Small intestine (tissue), 7 donors: ENCODE results near the gene PLXNC1. TPM values are rescaled to one million over a fixed set of nuclear protein-coding genes. Genes with fewer than 3 reads are reported as not detected.
A peak's percentile ranks its signal among the peaks of the same experiment; 100 is the strongest.

ENCODE experiments used
- DNase-seq, 2 donors: peaks; one replicate each; pipeline versions ENCODE4 v3.0.0 to v3.0.0-alpha.2; 2013
- FAIRE-seq: peaks from 2 replicates; lab custom pipeline; 2012; peaks lifted over from hg19 to GRCh38; lab: Jason Lieb, UNC
- H3K27ac ChIP-seq, 3 donors: one replicate each; pipeline ENCODE4 v1.5.1; 2013; ENCODE audit warnings: low read length in 2 of 3, mild to moderate bottlenecking in 2 of 3, control low read depth in 1 of 3, inconsistent platforms in 1 of 3, low read depth in 1 of 3, moderate library complexity in 1 of 3
- H3K27me3 ChIP-seq, 3 donors: one replicate each; pipeline ENCODE4 v1.6.1; 2013; ENCODE audit warnings: low read length in 3 of 3, inconsistent platforms in 1 of 3; ENCODE audit not compliant: control insufficient read depth in 3 of 3, insufficient read depth in 3 of 3
- H3K36me3 ChIP-seq, 3 donors: one replicate each; pipeline ENCODE4 v1.6.1; 2013; ENCODE audit warnings: low read length in 3 of 3, inconsistent platforms in 1 of 3, low read depth in 1 of 3, mild to moderate bottlenecking in 1 of 3, moderate library complexity in 1 of 3; ENCODE audit not compliant: control insufficient read depth in 3 of 3, insufficient read depth in 2 of 3
- H3K4me1 ChIP-seq, 3 donors: one replicate each; pipeline ENCODE4 v1.6.1; 2013; ENCODE audit warnings: low read length in 2 of 3, inconsistent platforms in 1 of 3, low read depth in 1 of 3, mild to moderate bottlenecking in 1 of 3, moderate library complexity in 1 of 3; ENCODE audit not compliant: control insufficient read depth in 3 of 3, insufficient read depth in 2 of 3
- H3K4me3 ChIP-seq, 3 donors: one replicate each; pipeline ENCODE4 v1.5.1; 2013; ENCODE audit warnings: low read length in 3 of 3, control low read depth in 1 of 3, inconsistent platforms in 1 of 3, low read depth in 1 of 3, mild to moderate bottlenecking in 1 of 3, moderate library complexity in 1 of 3
- H3K9me3 ChIP-seq, 2 donors: one replicate each; pipeline ENCODE4 v1.6.1; 2013; ENCODE audit warnings: low read depth in 1 of 2, low read length in 1 of 2; ENCODE audit not compliant: control insufficient read depth in 2 of 2, insufficient read depth in 1 of 2
- WGBS, 3 donors: extraction: QIAGEN DNeasy Blood & Tissue Kit; methylation state at CpG; one replicate each; pipeline ENCODE4 v1.1.7; 2013; 5-methylcytosine and 5-hydroxymethylcytosine counted together
- polyA plus RNA-seq, 4 donors: library from polyadenylated mRNA; stranded (reverse) in 3 of 4; unstranded in 1 of 4; fragments of 200-250 nt in 3 of 4; fragments of 120-200 nt in 1 of 4; gene quantifications; one replicate each; pipeline versions ENCODE4 v1.2.1 to v1.2.3, GENCODE V29; 2013
- donor health status: healthy with polysubstance abuse.
- donor health status: control.
- donor health status: control.
- donor health status: Bipolar disorder and iron deficiency.
- donor health status: healthy.

Gene PLXNC1
- polyA plus RNA-seq, 4 donors, result 0.22 to 20.5 (median 1.2) TPM

- peaks cover 5 to 28% (median 8%) of the 10 kb centered on the region in 3 donors for H3K4me1 ChIP-seq
- no peak for DNase-seq
- no peaks in the 10 kb centered on the region for H3K36me3 ChIP-seq
- FAIRE-seq, result no peak
- 46 to 60% (median 51%) methylated on average over 13 of the region's 13 CpGs for WGBS, 3 donors
- H3K4me3 ChIP-seq, result peak overlapping the region in 2 of 3 donors; percentile 42 to 43
- peaks cover 0 to 6% (median 4%) of the 10 kb centered on the region in 3 donors for H3K27me3 ChIP-seq
- H3K9me3 ChIP-seq, result no peaks in the 10 kb centered on the region
- peak overlapping the region in 1 of 3 donors; percentile 20 for H3K27ac ChIP-seq
These were observed 888 bp upstream of the PLXNC1 start for GRCh38 chr12:94147387-94147990.

DNA sequence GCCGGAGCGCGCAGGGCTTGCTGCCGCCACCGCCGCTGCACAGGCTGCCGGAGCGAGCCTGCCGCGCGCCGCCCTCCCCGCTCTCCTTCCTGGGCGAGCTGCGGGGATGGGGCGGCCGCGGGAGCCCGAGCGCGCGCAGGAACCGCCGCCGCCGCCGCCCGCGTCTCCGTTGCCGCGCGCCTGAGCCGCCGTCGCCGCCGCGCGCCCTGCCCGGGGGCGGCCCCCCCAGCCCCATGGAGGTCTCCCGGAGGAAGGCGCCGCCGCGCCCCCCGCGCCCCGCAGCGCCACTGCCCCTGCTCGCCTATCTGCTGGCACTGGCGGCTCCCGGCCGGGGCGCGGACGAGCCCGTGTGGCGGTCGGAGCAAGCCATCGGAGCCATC lies 352 bp downstream of the PLXNC1 start:
- Histone ChIP-seq H3K27me3 (peaks cover 0 to 6% (median 4%) of the 10 kb centered on the region in 3 donors), H3K9me3 (no peaks in the 10 kb centered on the region), H3K27ac (peak overlapping the region in 2 of 3 donors; percentile 33 to 56), H3K4me3 (peak overlapping the region; percentile 42 to 68 (median 64)), H3K36me3 (no peaks in the 10 kb centered on the region), H3K4me1 (peaks cover 5 to 32% (median 8%) of the 10 kb centered on the region in 3 donors)
- peak in 1 of 2 donors; percentile 80 for DNase-seq
- FAIRE-seq, result no peak
- 0% methylated on average over 28 to 62 of the region's 62 CpGs for WGBS, 3 donors

DNA sequence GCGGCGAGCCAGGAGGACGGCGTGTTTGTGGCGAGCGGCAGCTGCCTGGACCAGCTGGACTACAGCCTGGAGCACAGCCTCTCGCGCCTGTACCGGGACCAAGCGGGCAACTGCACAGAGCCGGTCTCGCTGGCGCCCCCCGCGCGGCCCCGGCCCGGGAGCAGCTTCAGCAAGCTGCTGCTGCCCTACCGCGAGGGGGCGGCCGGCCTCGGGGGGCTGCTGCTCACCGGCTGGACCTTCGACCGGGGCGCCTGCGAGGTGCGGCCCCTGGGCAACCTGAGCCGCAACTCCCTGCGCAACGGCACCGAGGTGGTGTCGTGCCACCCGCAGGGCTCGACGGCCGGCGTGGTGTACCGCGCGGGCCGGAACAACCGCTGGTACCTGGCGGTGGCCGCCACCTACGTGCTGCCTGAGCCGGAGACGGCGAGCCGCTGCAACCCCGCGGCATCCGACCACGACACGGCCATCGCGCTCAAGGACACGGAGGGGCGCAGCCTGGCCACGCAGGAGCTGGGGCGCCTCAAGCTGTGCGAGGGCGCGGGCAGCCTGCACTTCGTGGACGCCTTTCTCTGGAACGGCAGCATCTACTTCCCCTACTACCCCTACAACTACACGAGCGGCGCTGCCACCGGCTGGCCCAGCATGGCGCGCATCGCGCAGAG lies 873 bp downstream of the PLXNC1 start:
- WGBS, 3 donors, result 0 to 1% (median 1%) methylated on average over 45 to 76 of the region's 76 CpGs
- Histone ChIP-seq H3K27ac (peak overlapping the region in 2 of 3 donors; percentile 33 to 92), H3K9me3 (no peaks in the 10 kb centered on the region), H3K27me3 (peaks cover 0 to 6% (median 4%) of the 10 kb centered on the region in 3 donors), H3K36me3 (no peaks in the 10 kb centered on the region), H3K4me1 (peaks cover 5 to 30% (median 8%) of the 10 kb centered on the region in 3 donors), H3K4me3 (peak overlapping the region; percentile 42 to 68 (median 64))
- DNase-seq (peak; percentile 13 to 83), FAIRE-seq (no peak)

DNA sequence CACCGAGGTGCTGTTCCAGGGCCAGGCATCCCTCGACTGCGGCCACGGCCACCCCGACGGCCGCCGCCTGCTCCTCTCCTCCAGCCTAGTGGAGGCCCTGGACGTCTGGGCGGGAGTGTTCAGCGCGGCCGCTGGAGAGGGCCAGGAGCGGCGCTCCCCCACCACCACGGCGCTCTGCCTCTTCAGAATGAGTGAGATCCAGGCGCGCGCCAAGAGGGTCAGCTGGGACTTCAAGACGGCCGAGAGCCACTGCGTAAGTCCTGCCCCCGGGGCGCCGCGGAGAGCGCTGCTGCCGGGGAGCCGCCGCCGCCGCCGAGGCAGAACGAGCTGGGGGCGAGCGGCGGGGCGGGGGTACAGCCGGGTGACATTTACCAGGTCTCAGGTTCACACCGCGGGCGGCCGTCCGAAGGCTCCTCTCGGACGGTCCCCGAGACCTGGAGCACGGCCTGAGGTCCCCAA lies 1.4 kb downstream of the PLXNC1 start:
- no peak for FAIRE-seq
- peak overlapping the region; percentile 27 to 68 (median 64) for H3K4me3 ChIP-seq
- DNase-seq, result peak in 1 of 2 donors; percentile 78
- no peaks in the 10 kb centered on the region for H3K36me3 ChIP-seq
- H3K27me3 ChIP-seq, result peaks cover 0 to 6% (median 4%) of the 10 kb centered on the region in 3 donors
- peak overlapping the region in 1 of 3 donors; percentile 92 for H3K27ac ChIP-seq
- peaks cover 5 to 29% (median 8%) of the 10 kb centered on the region in 3 donors for H3K4me1 ChIP-seq
- no peaks in the 10 kb centered on the region for H3K9me3 ChIP-seq
- 0 to 1% (median 0%) methylated on average over 47 to 49 of the region's 49 CpGs for WGBS, 3 donors

DNA sequence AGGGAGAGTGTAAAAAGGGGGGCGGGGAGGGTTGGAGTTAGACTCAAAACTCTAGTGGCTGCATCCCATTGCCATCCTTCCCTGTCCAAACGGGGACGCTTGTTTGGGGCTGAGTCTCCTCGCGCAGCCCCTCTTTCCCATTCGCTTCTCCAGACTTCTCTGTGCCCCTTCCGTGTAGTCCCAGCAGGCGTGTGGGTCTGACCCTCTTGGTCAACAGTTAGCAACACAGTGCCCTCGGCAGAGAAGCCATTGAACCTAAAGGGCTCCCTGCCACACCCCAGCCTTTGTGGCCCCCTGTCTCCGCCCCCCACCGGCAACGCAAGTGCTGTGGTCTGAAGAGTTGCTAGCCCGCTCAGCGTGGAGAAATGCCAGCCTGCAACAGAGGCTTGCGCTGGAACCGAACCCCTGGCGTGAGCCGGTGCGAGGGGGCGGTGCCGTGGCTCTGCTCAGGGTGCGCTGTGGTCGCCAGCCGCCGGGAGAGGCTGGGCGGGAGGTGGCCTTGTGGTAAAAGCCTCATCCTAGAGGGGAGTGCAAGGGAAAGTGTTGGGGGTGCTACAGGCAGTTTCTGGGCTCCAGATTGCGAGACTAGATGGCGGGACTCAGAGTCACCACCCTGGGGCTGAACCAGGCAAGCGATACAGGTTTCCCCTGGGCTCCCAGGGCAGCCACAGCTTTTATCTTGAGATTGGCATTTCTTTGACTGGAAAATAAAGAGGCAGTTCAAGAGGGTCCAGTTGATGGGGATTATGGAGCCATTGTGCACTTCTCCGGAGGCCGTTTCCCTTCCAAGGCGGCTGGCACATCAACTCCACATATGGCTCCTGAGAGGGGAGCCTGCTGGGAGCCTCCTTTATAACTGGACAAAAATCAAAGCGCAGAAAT lies 2.1 kb downstream of the PLXNC1 start:
- Histone ChIP-seq H3K4me1 (peaks cover 5 to 29% (median 8%) of the 10 kb centered on the region in 3 donors), H3K4me3 (peak overlapping the region; percentile 27 to 68 (median 64)), H3K27ac (peak overlapping the region in 1 of 3 donors; percentile 92), H3K27me3 (peaks cover 0 to 6% (median 4%) of the 10 kb centered on the region in 3 donors), H3K36me3 (no peaks in the 10 kb centered on the region), H3K9me3 (no peaks in the 10 kb centered on the region)
- WGBS, 3 donors, result 4 to 10% (median 5%) methylated on average over 31 to 33 of the region's 33 CpGs
- DNase-seq (peak in 1 of 2 donors; percentile 71), FAIRE-seq (no peak)

DNA sequence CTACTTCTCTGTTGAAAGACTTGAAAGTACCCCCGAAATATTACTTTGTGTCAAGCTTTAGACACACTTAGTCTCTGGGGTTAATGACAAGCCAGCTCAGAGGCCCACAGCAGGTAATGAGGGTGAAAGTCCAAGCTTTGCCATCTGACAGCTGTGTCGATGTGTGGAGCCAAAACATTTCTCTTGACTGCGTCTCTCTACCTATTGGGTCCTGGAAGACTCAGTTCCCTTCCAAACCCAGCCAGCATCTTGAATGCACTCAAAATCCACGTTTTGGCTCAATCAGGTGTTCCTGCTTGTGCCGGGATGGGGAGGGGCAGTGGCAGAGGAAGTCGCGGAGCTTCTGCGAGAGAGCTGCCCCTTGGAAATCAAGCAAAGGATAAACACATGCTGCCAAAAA lies 3.2 kb downstream of the PLXNC1 start:
- peak overlapping the region in 1 of 3 donors; percentile 92 for H3K27ac ChIP-seq

DNA sequence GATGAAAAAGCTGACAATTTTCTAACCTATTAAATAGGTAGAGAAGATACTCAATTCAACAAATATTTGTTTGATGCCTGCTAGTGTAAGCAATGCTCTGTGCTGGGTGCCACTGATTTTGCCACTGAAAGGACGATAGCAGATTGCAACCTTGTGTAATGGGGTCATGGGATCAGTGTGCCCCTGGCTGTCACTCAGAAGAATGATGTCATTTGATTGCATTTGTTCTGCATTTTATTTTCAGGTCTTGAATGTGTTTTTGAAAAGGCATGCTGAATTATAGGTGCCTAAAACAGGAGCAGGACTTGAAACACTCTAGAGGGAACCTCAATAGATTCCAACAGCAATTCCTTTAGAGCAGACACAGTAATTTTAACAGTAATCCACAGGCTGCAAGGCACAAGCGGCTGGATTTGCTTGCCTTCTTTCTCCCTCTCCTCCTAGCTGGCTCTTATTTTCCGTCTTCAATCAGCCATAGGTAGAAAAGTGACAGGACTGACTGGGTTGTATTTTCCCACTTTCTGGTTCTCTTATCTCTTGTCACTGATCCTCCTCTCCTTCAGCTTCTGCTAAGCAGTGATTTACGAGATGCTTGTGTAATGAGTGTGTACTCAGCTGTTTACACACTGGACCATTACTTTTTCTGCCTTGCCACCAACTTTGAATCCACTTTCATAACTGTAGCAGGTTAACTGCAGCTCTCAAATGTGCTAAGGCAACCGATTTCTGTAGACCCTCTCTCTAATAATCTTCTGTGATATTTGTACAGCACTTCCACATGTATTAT lies 4.1 kb downstream of the PLXNC1 start:
- Histone ChIP-seq H3K27me3 (peaks cover 0 to 6% (median 4%) of the 10 kb centered on the region in 3 donors), H3K36me3 (no peaks in the 10 kb centered on the region), H3K4me3 (peak overlapping the region in 1 of 3 donors; percentile 0), H3K27ac (peak overlapping the region in 1 of 3 donors; percentile 92), H3K9me3 (no peaks in the 10 kb centered on the region), H3K4me1 (peaks cover 5 to 29% (median 8%) of the 10 kb centered on the region in 3 donors)
- DNase-seq (peak in 1 of 2 donors; percentile 64), FAIRE-seq (no peak)
- WGBS, 3 donors, result 18 to 54% (median 34%) methylated on average over 5 of the region's 5 CpGs

More for the DNA sequence above, 3.2 kb downstream of the PLXNC1 start:
- no peaks in the 10 kb centered on the region for H3K9me3 ChIP-seq
- peaks cover 0 to 6% (median 4%) of the 10 kb centered on the region in 3 donors for H3K27me3 ChIP-seq
- WGBS, 3 donors, result 19 to 39% (median 25%) methylated on average over 8 of the region's 8 CpGs
- H3K4me3 ChIP-seq, result peak overlapping the region in 1 of 3 donors; percentile 30
- no peaks in the 10 kb centered on the region for H3K36me3 ChIP-seq
- H3K4me1 ChIP-seq, result peaks cover 5 to 29% (median 8%) of the 10 kb centered on the region in 3 donors
- FAIRE-seq (no peak), DNase-seq (peak; percentile 87 to 90)
